Kidney (tissue), 14 donors: ENCODE data around the gene PTGER3. TPM values are rescaled to one million over a fixed set of nuclear protein-coding genes. Genes with fewer than 3 reads are reported as not detected.
A peak's percentile ranks its signal among the peaks of the same experiment; 100 is the strongest.

Experiments used
- DNase-seq, 5 donors: peaks; one replicate each; pipeline ENCODE4 v3.0.0-alpha.2; 2013 to 2020
- FAIRE-seq: peaks from 2 replicates; lab custom pipeline; 2012; peaks lifted over from hg19 to GRCh38; lab: Jason Lieb, UNC
- H3K27ac ChIP-seq, 2 donors: one replicate each; pipeline ENCODE4 v1.7.0; 2013; ENCODE audit warnings: low read depth in 2 of 2, low read length in 2 of 2, inconsistent platforms in 1 of 2
- H3K27me3 ChIP-seq: one replicate; pipeline ENCODE4 v1.7.1; 2013; ENCODE audit warnings: low read length, inconsistent platforms; ENCODE audit not compliant: control insufficient read depth, insufficient read depth
- H3K36me3 ChIP-seq, 3 donors: one replicate each; pipeline versions ENCODE4 v1.7.0 to v1.7.1; 2013; ENCODE audit warnings: low read length in 3 of 3, control low read depth in 1 of 3, inconsistent platforms in 1 of 3; ENCODE audit not compliant: insufficient read depth in 3 of 3, control insufficient read depth in 2 of 3
- H3K4me1 ChIP-seq, 3 donors: one replicate each; pipeline versions ENCODE4 v1.7.0 to v1.7.1; 2013; ENCODE audit warnings: low read length in 3 of 3, inconsistent platforms in 1 of 3, low read depth in 1 of 3; ENCODE audit not compliant: control insufficient read depth in 2 of 3, insufficient read depth in 2 of 3
- H3K4me3 ChIP-seq, 3 donors: one replicate each; pipeline versions ENCODE4 v1.7.0 to v1.8.1; 2013; ENCODE audit warnings: low read length in 3 of 3, control low read depth in 1 of 3, inconsistent platforms in 1 of 3
- H3K9ac ChIP-seq, 3 donors: one replicate each; pipeline versions ENCODE4 v1.7.0 to v1.7.1; 2013; ENCODE audit warnings: low read length in 3 of 3, control low read depth in 1 of 3, inconsistent platforms in 1 of 3
- H3K9me3 ChIP-seq, 3 donors: one replicate each; pipeline versions ENCODE4 v1.7.0 to v1.7.1; 2013; ENCODE audit warnings: low read length in 3 of 3, control low read depth in 1 of 3, inconsistent platforms in 1 of 3; ENCODE audit not compliant: control insufficient read depth in 2 of 3, insufficient read depth in 1 of 3
- intact Hi-C: fragments of 100-400 bp; cut with DNase I; formaldehyde crosslinking; loops from one replicate; pipeline ENCODE4 v1.11.1; 2022
- polyA plus RNA-seq: library from polyadenylated mRNA; stranded (reverse); fragments of 350-450 nt; fragmentation: Illumina TruSeq; extraction: RNeasy Lipid Tissue Mini Kit (QIAGEN cat#74804); gene quantifications from one replicate; pipeline ENCODE4 v1.2.3, GENCODE V29; 2014; ENCODE audit warnings: low read depth, low replicate concordance; ENCODE audit not compliant: insufficient read depth
- total RNA-seq: library from RNA; stranded (reverse); fragmentation: NEBNext Ultra II Directional; extraction: Animal tissue kit (Norgen Biotek cat#: 25700); gene quantifications from one replicate; pipeline ENCODE4 v1.2.1, GENCODE V29; 2021
- TF ChIP-seq, protein P1 (sequence below): IDR thresholded peaks from 3 replicates; pipeline ENCODE4 v1.5.1; 2012; ENCODE audit warnings: mild to moderate bottlenecking, moderate library complexity, borderline replicate concordance; ENCODE audit not compliant: insufficient read depth; ENCODE audit errors: extremely low read depth
- donor health status: control.
- donor health status: control.
- donor health status: control.
- donor health status: control.
- donor health status: control.
- donor health status: DM: yes; HTN: yes; CAD: no.
- donor health status: Normal renal cell carcinoma (clear cell type).

PTGER3 gene
- total and polyA plus RNA-seq, 2 donors from 2014 or later, result 9.0 to 102 TPM

DNA sequence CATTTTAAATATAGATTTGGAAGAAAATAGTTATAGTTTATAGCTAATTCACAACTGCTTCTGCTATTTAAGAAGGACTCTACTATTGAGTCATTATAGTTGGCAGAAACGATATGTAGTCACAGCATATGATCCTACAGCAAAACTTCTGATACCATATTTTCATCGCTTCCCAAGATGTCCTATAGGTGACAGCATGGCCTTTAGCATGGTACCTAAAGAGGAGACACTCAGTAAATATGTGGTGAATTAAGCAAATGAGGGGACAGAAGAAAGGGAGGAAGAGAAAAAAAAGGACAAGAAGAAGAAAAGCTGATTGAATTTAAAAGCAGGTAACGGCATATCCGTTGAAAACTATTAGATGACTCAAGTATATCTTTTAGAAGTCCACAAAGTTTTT is 77.2 kb downstream of the PTGER3 start:
- Histone ChIP-seq H3K9me3 (no peaks in the 10 kb centered on the region), H3K4me1 (no peaks in the 10 kb centered on the region), H3K4me3 (no peak overlapping the region), H3K36me3 (no peaks in the 10 kb centered on the region), H3K27me3 (no peaks in the 10 kb centered on the region), H3K9ac (no peak overlapping the region), H3K27ac (no peak overlapping the region)
- FAIRE-seq (no peak), DNase-seq (no peak)
- intact Hi-C loops, result no loop called here
- TF ChIP-seq, protein P1, sequence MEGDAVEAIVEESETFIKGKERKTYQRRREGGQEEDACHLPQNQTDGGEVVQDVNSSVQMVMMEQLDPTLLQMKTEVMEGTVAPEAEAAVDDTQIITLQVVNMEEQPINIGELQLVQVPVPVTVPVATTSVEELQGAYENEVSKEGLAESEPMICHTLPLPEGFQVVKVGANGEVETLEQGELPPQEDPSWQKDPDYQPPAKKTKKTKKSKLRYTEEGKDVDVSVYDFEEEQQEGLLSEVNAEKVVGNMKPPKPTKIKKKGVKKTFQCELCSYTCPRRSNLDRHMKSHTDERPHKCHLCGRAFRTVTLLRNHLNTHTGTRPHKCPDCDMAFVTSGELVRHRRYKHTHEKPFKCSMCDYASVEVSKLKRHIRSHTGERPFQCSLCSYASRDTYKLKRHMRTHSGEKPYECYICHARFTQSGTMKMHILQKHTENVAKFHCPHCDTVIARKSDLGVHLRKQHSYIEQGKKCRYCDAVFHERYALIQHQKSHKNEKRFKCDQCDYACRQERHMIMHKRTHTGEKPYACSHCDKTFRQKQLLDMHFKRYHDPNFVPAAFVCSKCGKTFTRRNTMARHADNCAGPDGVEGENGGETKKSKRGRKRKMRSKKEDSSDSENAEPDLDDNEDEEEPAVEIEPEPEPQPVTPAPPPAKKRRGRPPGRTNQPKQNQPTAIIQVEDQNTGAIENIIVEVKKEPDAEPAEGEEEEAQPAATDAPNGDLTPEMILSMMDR, result no peak

DNA sequence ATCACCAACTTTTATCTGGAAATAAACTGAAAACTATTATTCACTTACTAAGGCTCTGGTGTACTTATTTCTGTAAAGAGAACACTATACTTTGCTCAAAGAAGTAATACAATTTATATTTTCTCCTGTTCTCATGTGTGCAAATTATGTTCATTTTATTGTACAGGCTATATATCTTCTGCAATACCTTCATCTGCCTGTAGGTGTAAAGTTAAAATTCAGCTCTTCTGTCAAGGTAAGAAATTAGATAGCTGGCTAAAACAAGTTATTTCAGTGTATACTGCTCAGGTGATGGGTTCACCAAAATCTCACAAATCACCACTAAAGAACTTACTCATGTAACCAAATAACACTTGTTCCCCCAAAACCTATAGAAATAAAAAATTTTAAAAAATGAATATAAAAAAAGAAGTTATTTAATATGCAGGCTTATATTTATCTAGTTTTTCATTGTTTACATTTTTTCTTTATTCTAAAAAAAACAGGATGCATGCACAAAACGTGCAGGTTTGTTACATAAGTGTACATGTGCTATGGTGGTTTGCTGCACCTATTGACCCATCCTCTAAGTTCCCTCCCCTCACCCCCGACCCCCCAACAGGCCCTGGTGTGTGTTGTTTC is 81.5 kb downstream of the PTGER3 start:
- no peak overlapping the region for H3K9ac ChIP-seq
- H3K27ac ChIP-seq, result no peak overlapping the region
- no peak for FAIRE-seq
- H3K4me3 ChIP-seq, result no peak overlapping the region
- intact Hi-C loops, result no loop called here
- no peaks in the 10 kb centered on the region for H3K9me3 ChIP-seq
- no peaks in the 10 kb centered on the region for H3K36me3 ChIP-seq
- H3K4me1 ChIP-seq, result peaks cover 0 to 2% (median 0%) of the 10 kb centered on the region in 3 donors
- TF ChIP-seq, protein P1, result no peak
- DNase-seq, result no peak
- H3K27me3 ChIP-seq, result no peaks in the 10 kb centered on the region

DNA sequence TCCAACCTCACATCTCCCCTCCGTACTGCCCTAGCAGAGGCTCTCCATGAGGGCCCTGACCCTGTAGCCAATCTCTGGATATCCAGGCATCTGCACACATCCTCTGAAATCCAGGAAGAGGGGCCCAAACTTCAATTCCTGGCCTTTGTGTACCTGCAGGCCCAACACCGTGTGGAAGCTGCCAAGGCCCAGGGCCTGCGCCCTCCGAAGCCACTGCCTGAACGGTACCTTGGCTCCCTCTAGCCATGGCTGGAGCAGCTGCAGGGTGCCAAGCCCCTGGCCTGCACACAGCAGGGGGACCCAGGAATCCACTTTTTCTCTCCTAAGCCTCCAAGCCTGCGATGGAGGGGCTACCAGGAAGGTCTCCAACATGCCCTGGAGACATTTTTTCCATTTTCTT is 84.2 kb downstream of the PTGER3 start:
- Histone ChIP-seq H3K4me1 (peaks cover 0 to 2% (median 0%) of the 10 kb centered on the region in 3 donors), H3K9me3 (no peaks in the 10 kb centered on the region), H3K9ac (no peak overlapping the region), H3K36me3 (no peaks in the 10 kb centered on the region), H3K27ac (no peak overlapping the region), H3K27me3 (no peaks in the 10 kb centered on the region), H3K4me3 (no peak overlapping the region)
- DNase-seq (no peak), FAIRE-seq (no peak)
- TF ChIP-seq, protein P1, result peak; percentile 23
- intact Hi-C loops, result no loop called here
